Neuron (in vitro differentiated cells): ENCODE measurements around the gene SLC4A4.

Experiments
- H2AFZ ChIP-seq: one replicate; pipeline ENCODE4 v1.6.1; 2013; ENCODE audit warnings: low read depth, mild to moderate bottlenecking, inconsistent platforms, low read length, moderate library complexity
- H3K27me3 ChIP-seq: one replicate; pipeline ENCODE4 v1.6.1; 2013; ENCODE audit warnings: low read length; ENCODE audit not compliant: insufficient read depth
- H3K36me3 ChIP-seq: one replicate; pipeline ENCODE4 v1.6.1; 2013; ENCODE audit warnings: low read length; ENCODE audit not compliant: insufficient read depth
- H3K4me1 ChIP-seq: one replicate; pipeline ENCODE4 v1.6.1; 2013; ENCODE audit warnings: low read length; ENCODE audit not compliant: insufficient read depth
- H3K4me3 ChIP-seq: 2 replicates; pipeline ENCODE4 v1.5.1; 2013; ENCODE audit warnings: mild to moderate bottlenecking, low read length, moderate library complexity
- H3K9me3 ChIP-seq: one replicate; pipeline ENCODE4 v1.6.1; 2013; ENCODE audit warnings: low read length

SLC4A4 gene

DNA sequence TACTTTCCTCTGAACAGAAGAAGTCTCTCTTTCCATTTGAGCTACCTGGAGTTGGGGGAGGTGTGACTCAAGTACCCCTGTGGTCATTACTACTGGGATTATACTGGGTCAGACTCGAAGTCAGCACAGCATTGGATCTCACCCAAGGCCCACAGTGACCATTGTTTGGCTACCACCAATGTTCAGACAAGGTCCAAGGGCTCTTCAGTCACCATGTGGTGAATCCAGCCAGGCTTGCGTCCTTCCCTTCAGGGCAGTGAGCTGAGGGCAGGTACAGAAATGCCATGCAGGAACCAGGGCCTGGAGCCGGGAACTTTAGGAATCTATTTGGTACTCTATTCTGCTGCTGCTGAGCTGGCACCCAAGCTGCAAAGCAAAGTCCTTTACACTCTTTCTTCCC is 5.5 kb upstream of the SLC4A4 start:
- Histone ChIP-seq H3K4me1 (no peaks in the 10 kb centered on the region), H3K9me3 (no peaks in the 10 kb centered on the region), H3K4me3 (no peak overlapping the region), H3K27me3 (no peaks in the 10 kb centered on the region), H3K36me3 (no peaks in the 10 kb centered on the region), H2AFZ (no peak overlapping the region)

DNA sequence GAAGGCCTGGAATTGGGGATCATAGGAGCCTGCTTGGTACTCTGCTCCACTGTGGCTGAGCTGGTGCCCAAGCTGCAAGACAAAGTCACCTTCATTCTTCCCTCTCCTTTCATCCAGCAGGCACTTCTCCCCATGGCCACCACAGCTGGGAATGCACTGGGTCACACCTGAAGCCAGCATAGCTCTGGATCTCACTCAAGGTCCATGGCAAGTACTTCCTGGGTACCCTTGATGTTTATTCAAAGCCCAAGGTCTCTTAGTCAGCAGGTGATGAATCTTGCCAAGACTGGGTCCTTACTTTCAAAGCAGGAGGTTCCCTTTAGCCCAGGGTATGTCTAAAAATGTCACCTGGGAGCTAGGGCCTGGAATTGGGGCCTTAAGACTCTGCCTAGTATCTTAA is 4.9 kb upstream of the SLC4A4 start:
- no peaks in the 10 kb centered on the region for H3K36me3 ChIP-seq
- H3K27me3 ChIP-seq, result no peaks in the 10 kb centered on the region
- no peak overlapping the region for H3K4me3 ChIP-seq
- H3K4me1 ChIP-seq, result no peaks in the 10 kb centered on the region
- H2AFZ ChIP-seq, result no peak overlapping the region
- no peaks in the 10 kb centered on the region for H3K9me3 ChIP-seq

DNA sequence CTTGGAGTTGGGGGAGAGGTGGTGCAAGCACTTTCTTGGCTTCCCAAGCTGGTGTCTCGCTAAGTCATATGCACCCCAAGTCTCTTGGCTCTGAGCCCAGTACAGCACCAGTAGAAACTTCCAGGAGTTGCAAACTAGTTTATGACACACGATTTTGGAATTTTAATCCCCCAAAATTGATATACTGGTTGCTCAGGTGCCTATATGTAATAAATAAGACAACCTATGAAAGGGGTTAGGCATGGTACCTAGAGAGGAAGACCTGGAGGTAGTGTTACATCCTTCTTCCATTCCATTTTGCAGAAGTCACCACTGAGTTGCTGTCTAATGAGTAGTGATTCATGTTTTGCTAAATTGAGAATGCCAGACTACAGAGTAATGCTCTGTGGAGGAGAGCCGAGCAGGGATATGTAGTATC is 4.3 kb upstream of the SLC4A4 start:
- Histone ChIP-seq H3K4me1 (no peaks in the 10 kb centered on the region), H3K36me3 (no peaks in the 10 kb centered on the region), H2AFZ (no peak overlapping the region), H3K9me3 (no peaks in the 10 kb centered on the region), H3K27me3 (no peaks in the 10 kb centered on the region), H3K4me3 (no peak overlapping the region)

DNA sequence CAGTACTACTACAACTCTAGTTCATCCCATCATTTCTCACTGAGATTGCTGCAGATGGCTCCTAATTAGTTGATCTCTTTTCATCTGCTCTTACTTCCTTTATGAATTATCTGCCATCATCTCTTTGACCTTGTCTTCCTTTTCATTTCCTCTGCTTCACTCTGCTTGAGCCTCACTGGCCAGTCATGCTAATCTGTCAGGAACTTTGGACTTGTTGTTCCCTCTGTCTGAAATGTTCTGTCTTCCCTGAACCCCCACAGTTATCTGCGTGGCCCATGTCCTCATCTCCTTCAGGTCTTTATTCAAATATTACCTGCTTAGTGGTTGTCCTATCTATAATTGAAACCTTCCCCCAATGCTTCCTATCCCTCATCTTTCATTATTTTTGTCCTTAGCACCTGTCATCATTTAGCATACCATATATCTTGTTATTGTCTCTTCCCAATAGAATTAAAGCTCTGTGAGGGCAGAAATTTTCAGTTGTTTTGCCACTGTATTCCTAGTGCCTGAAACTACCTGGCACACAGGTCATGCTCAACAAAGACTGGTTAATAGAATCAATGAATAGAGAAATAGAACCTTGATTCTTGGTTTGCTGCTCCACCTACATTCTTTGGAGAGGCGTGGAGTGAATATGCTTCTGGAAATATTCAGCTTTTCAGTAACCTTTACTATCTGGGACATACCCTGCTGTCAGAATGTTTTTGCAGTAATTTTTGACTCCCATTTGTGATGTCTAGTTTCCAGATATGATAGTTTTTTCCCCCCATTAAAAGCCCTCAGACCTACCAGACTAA is 5.0 kb downstream of the SLC4A4 start:
- no peak overlapping the region for H2AFZ ChIP-seq
- no peaks in the 10 kb centered on the region for H3K27me3 ChIP-seq
- H3K4me3 ChIP-seq, result no peak overlapping the region
- H3K36me3 ChIP-seq, result no peaks in the 10 kb centered on the region
- H3K4me1 ChIP-seq, result no peaks in the 10 kb centered on the region
- H3K9me3 ChIP-seq, result no peaks in the 10 kb centered on the region

DNA sequence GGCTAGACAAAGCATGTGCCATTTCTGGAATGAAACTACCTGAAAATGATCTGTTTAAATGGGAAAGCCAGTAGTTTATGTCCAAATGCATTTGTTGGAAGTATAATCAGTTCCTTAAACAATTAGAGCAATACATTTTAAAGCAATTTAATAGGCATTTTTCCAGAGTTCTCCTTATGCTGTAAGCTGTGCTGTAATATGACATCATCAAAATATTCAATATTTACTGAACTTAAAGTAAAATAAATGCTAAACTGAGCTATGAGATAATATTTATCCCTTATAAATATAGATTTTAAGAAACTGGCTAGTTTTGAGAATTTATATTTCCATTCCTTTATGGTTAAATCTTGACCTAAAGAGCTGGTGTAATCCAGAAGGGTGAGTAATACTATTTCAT is 7.9 kb downstream of the SLC4A4 start:
- no peaks in the 10 kb centered on the region for H3K27me3 ChIP-seq

DNA sequence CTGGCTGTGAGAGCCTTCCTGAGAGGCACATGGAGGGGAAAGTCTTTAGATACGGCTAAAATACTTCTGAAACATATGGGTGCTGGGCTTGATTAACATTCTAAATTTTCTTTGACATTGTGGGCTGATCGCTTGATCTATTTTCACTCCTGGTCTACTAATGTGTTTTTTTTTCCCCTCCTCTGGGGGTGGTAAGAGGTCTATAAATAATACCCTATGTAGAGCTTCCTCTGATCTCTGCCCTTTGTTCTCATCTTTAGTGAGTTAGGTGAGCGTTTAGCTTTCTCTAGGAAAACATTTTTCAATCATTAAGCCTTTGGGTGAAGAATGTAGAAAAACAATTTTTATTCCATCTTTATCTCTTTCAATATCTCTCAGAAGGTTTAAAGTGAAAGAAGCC is 9.8 kb downstream of the SLC4A4 start:
- Histone ChIP-seq H2AFZ (no peak overlapping the region), H3K9me3 (no peaks in the 10 kb centered on the region), H3K27me3 (no peaks in the 10 kb centered on the region), H3K36me3 (no peaks in the 10 kb centered on the region), H3K4me3 (no peak overlapping the region), H3K4me1 (no peaks in the 10 kb centered on the region)

More for the DNA sequence above, 7.9 kb downstream of the SLC4A4 start:
- H3K4me3 ChIP-seq, result no peak overlapping the region
- H3K4me1 ChIP-seq, result no peaks in the 10 kb centered on the region
- no peaks in the 10 kb centered on the region for H3K36me3 ChIP-seq
- H2AFZ ChIP-seq, result no peak overlapping the region
- no peaks in the 10 kb centered on the region for H3K9me3 ChIP-seq

DNA sequence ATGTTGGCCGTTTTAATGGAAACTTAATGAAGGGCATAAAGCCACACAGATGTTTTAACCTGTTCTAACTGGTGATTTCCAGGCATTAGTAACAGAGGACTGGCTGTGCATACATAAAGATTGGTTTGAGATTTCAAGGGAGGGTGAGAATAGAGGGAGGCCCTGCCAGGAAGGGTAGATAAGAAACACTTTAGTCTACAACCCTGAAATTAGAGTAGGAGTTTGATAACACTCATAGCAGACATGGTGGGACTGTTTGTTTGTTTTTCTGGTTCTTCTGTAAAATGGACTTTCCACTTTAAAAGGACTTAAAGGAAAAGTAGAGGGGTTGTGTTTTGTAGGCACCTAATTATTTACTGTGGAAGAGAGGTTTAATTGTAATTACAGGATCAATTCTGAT is 16.2 kb downstream of the SLC4A4 start:
- no peaks in the 10 kb centered on the region for H3K9me3 ChIP-seq
- H3K4me3 ChIP-seq, result no peak overlapping the region
- no peaks in the 10 kb centered on the region for H3K4me1 ChIP-seq
- H3K36me3 ChIP-seq, result no peaks in the 10 kb centered on the region
- H2AFZ ChIP-seq, result no peak overlapping the region
- H3K27me3 ChIP-seq, result no peaks in the 10 kb centered on the region

DNA sequence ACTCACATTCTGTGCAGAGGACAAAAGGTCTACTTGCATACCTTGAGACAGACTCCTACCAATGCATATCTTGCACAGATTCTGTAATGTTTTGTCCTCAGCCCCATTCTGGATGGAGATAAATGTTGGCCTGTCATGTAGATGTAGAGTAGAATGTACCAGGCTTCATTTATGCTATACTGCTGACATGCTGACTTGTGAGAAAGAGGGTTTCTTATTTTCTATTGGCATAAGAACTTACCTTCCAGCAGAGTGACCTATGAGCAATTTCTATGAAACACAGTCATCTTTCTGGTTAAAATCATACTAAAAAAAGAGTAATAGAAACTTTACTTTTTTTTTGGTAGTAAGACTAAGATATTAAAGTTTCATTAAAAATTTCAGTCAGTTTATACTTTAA is 17.2 kb downstream of the SLC4A4 start:
- Histone ChIP-seq H2AFZ (no peak overlapping the region), H3K4me3 (no peak overlapping the region), H3K4me1 (no peaks in the 10 kb centered on the region), H3K36me3 (no peaks in the 10 kb centered on the region), H3K9me3 (no peaks in the 10 kb centered on the region), H3K27me3 (no peaks in the 10 kb centered on the region)

DNA sequence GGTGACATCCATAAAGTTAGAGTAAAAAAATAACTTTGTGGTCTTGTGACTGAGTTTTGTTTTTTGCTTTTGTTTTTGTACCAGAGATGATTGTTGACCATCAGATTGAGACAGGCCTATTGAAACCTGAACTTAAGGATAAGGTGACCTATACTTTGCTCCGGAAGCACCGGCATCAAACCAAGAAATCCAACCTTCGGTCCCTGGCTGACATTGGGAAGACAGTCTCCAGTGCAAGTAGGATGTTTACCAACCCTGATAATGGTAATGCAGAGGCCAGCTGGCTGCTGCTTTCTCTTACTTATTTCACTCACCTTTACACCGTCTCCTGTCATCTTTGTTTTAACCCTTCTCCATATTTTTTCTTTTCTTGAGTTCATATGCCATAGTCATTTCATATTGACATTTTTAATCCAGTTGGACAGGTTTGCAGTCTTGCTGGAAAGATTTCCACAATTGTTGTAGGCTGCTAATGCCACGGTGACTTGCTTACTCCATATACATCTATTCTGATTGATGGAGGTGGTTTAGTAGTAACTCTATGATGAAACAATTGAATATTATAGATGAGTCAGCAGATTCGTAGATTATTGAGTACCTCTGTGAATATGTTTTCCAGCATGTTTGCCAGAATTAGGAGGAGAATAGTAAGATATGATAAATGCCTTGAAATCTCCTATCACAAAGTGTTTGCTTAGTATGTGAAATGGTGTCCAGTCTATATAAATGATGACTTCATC is 18.3 kb downstream of the SLC4A4 start:
- no peaks in the 10 kb centered on the region for H3K27me3 ChIP-seq
- H2AFZ ChIP-seq, result no peak overlapping the region
- no peaks in the 10 kb centered on the region for H3K9me3 ChIP-seq
- no peaks in the 10 kb centered on the region for H3K36me3 ChIP-seq
- no peak overlapping the region for H3K4me3 ChIP-seq
- no peaks in the 10 kb centered on the region for H3K4me1 ChIP-seq

DNA sequence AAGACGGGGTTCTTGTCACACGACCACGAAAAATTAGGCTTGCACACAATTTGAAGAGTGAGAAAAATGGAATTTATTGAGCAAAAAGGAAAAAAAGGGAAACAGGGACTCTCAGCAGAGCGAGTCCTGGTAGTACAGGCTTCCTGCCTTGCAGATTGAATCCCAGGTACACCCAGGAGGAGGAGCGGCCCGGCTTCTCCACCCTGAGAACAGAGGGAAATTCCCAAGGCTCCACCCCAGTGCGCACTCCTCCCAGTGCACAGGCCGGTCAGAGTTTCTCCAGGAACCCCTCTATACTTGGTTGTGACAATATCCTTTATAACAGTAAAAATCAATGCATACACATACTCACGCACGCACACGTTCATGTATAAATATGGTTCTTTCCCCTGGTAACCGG is 22.0 kb downstream of the SLC4A4 start:
- no peak overlapping the region for H3K4me3 ChIP-seq
- H3K9me3 ChIP-seq, result no peaks in the 10 kb centered on the region
- H3K4me1 ChIP-seq, result no peaks in the 10 kb centered on the region
- H3K36me3 ChIP-seq, result no peaks in the 10 kb centered on the region
- no peak overlapping the region for H2AFZ ChIP-seq
- no peaks in the 10 kb centered on the region for H3K27me3 ChIP-seq

DNA sequence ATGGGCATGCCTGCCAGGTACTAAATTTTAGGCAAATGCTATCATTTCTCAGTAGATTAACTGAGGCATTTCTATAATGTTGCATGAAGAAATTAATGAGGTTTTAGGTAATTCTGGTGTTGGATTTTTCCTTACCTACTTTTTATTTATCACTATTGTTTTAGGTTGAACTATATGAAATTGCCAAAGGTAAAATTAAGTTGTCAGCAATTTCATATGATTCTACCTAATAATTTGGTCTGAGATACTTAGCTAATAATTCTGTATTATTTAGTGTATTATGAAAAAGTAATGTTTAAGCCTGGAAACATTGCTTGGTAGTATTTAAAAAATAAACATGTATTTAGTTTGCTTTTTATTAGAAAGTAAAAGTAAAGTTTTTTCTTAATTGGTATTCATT is 22.7 kb downstream of the SLC4A4 start:
- Histone ChIP-seq H3K9me3 (no peaks in the 10 kb centered on the region), H2AFZ (no peak overlapping the region), H3K4me1 (no peaks in the 10 kb centered on the region), H3K27me3 (no peaks in the 10 kb centered on the region), H3K36me3 (no peaks in the 10 kb centered on the region), H3K4me3 (no peak overlapping the region)

DNA sequence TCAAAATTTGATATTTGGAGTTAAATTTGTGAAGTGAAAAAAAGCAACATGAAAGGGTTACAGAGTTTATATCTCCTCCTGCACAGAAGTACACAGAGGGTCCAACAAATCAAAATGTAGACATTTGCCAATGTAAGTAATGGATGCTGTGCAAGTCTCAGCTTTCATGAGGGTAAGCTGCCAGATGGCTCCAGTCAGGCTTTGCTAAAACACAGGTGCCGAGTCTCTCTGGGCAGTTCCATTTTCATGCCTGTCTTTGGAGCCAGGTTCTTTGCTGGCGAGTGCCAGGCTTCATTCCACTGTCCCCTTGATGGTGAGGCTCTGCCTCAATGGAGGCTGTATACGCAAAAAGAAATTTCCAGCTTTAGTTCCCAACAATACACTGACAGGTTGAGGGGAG is 27.9 kb downstream of the SLC4A4 start:
- no peaks in the 10 kb centered on the region for H3K9me3 ChIP-seq
- H3K4me1 ChIP-seq, result no peaks in the 10 kb centered on the region
- H2AFZ ChIP-seq, result no peak overlapping the region
- H3K36me3 ChIP-seq, result no peaks in the 10 kb centered on the region
- no peaks in the 10 kb centered on the region for H3K27me3 ChIP-seq
- H3K4me3 ChIP-seq, result no peak overlapping the region

DNA sequence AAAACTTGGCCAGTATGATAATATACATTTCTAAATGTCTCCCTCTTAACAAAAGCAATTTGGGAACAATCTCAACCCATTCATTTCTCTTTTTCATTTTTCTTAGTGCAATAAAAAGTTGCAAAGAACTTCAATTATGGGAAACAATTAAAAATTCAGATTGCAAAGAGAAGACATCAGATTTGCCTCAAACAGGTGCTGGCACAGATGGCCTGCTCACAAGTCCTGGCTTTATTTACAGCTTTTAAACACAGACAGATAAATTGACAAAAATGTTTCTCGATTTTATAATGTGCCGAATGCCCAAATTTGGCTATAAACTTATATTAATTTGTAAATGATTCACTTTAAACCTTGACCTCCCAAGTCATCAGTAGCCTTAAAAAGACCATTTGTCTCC is 28.7 kb downstream of the SLC4A4 start:
- Histone ChIP-seq H3K4me3 (no peak overlapping the region), H2AFZ (no peak overlapping the region), H3K27me3 (no peaks in the 10 kb centered on the region), H3K36me3 (no peaks in the 10 kb centered on the region), H3K4me1 (no peaks in the 10 kb centered on the region), H3K9me3 (no peaks in the 10 kb centered on the region)
